Lower leg skin (tissue), 3 donors: ENCODE data around the gene SHROOM3.

Experiments used
- CTCF ChIP-seq, 3 donors: fragments of 450-650 bp; IDR thresholded peaks; one replicate each; pipeline ENCODE4 v1.5.1; 2016; ENCODE audit warnings: antibody characterized with exemption in 3 of 3, mild to moderate bottlenecking in 3 of 3, moderate library complexity in 2 of 3
- POLR2A ChIP-seq, 2 donors: fragments of 450-650 bp; IDR thresholded peaks; one replicate each; pipeline ENCODE4 v1.6.1; 2016 to 2017; ENCODE audit warnings: antibody characterized with exemption in 2 of 2, mild to moderate bottlenecking in 1 of 2, moderate library complexity in 1 of 2

GRCh38 chr4:76726631-76727030 is 291.6 kb downstream of the SHROOM3 start:
- TF ChIP-seq CTCF (IDR thresholded peaks at IDR 0.05) (no peak), POLR2A (IDR thresholded peaks at IDR 0.05) (no peak)
